IMR-90 (cell line): ENCODE results near the gene SLC6A7. TPM values are rescaled to one million over a fixed set of nuclear protein-coding genes. Genes with fewer than 3 reads are reported as not detected.

Experiments
- ATAC-seq: fragments of 200-7000 bp; cut with Tn5 transposase; 2 replicates; pipeline ENCODE4 v1.9.1; 2020; ENCODE audit warnings: low read depth, mild to moderate bottlenecking, moderate library complexity
- BruUV-seq: library from RNA; stranded (reverse); fragments of 400-500 nt; replicated peaks from 2 replicates; lab custom pipeline; 2021; lab: Mats Ljungman, UMichigan
- CTCF ChIA-PET: fragments of 300-600 bp; formaldehyde crosslinking; extraction: SDS; loops from one replicate; lab custom pipeline; 2021; ENCODE audit warnings: antibody characterized with exemption; lab: Yijun Ruan, JAX
- POLR2A ChIA-PET: fragments of 300-600 bp; sonication (Branson Sonifier 250); formaldehyde crosslinking; loops from one replicate; lab custom pipeline; 2022; ENCODE audit warnings: antibody characterized with exemption; ENCODE audit not compliant: unreplicated experiment; lab: Charles Lee
- DNase-seq: peaks from one replicate; pipeline ENCODE4 v3.0.0; 2013
- H2AFZ ChIP-seq: replicated peaks from 2 replicates; pipeline ENCODE3; 2013; ENCODE audit warnings: low read length, mild to moderate bottlenecking; ENCODE audit not compliant: poor library complexity
- H2AK5ac ChIP-seq: 2 replicates; pipeline ENCODE4 v1.6.1; 2013; ENCODE audit warnings: low read depth, low read length, inconsistent platforms
- H2AK9ac ChIP-seq: replicated peaks from 2 replicates; pipeline ENCODE3; 2013; ENCODE audit warnings: mild to moderate bottlenecking, low read depth, low read length, moderate library complexity; ENCODE audit not compliant: poor library complexity
- H2BK120ac ChIP-seq: 2 replicates; pipeline ENCODE4 v1.6.1; 2013; ENCODE audit warnings: low read depth, low read length, inconsistent platforms
- H2BK15ac ChIP-seq: 3 replicates; pipeline ENCODE4 v1.6.1; 2013; ENCODE audit warnings: low read depth, low read length, inconsistent platforms
- H2BK20ac ChIP-seq: 2 replicates; pipeline ENCODE4 v1.6.1; 2013; ENCODE audit warnings: low read depth, mild to moderate bottlenecking, inconsistent platforms, low read length, moderate library complexity
- H2BK5ac ChIP-seq: 2 replicates; pipeline ENCODE4 v1.6.1; 2013; ENCODE audit warnings: mild to moderate bottlenecking, low read depth, low read length, inconsistent platforms; ENCODE audit not compliant: poor library complexity, severe bottlenecking
- H3K14ac ChIP-seq: replicated peaks from 2 replicates; pipeline ENCODE4 v1.6.1; 2013; ENCODE audit warnings: low read depth, low read length, inconsistent platforms
- H3K18ac ChIP-seq: 2 replicates; pipeline ENCODE4 v1.6.1; 2013; ENCODE audit warnings: low read depth, low read length, control low read depth
- H3K23ac ChIP-seq: 2 replicates; pipeline ENCODE4 v1.6.1; 2013; ENCODE audit warnings: low read depth, low read length, inconsistent platforms
- H3K27ac ChIP-seq: 2 replicates; pipeline ENCODE4 v1.5.1; 2013; ENCODE audit warnings: mild to moderate bottlenecking, control low read depth, low read length; ENCODE audit not compliant: insufficient read depth
- H3K27me3 ChIP-seq: 2 replicates; pipeline ENCODE4 v1.6.1; 2013; ENCODE audit warnings: low read length; ENCODE audit not compliant: control insufficient read depth, insufficient read depth
- H3K36me3 ChIP-seq: 2 replicates; pipeline ENCODE4 v1.6.1; 2013; ENCODE audit warnings: low read length, mixed read lengths; ENCODE audit not compliant: control insufficient read depth, insufficient read depth
- H3K4ac ChIP-seq: 2 replicates; pipeline ENCODE4 v1.6.1; 2013; ENCODE audit warnings: low read depth, low read length, inconsistent platforms
- H3K4me1 ChIP-seq: 2 replicates; pipeline ENCODE4 v1.6.1; 2013; ENCODE audit warnings: low read length, mixed read lengths; ENCODE audit not compliant: control insufficient read depth, insufficient read depth
- H3K4me2 ChIP-seq: 2 replicates; pipeline ENCODE4 v1.6.1; 2013; ENCODE audit warnings: low read depth, mild to moderate bottlenecking, control low read depth, low read length, moderate library complexity
- H3K4me3 ChIP-seq: 2 replicates; pipeline ENCODE4 v1.5.1; 2013; ENCODE audit warnings: low read depth, mild to moderate bottlenecking, control low read depth, low read length, moderate library complexity; ENCODE audit not compliant: insufficient read depth
- H3K56ac ChIP-seq: 2 replicates; pipeline ENCODE4 v1.6.1; 2013; ENCODE audit warnings: low read length, inconsistent platforms; ENCODE audit not compliant: insufficient read depth; ENCODE audit errors: extremely low read depth
- H3K79me1 ChIP-seq, 2 experiments: 2 replicates each; pipeline ENCODE4 v1.6.1; 2013; ENCODE audit warnings: low read length in 2 of 2, inconsistent platforms in 1 of 2, low read depth in 1 of 2
- H3K9ac ChIP-seq: 2 replicates; pipeline ENCODE4 v1.6.1; 2013; ENCODE audit warnings: low read depth, low read length, control low read depth
- H3K9me1 ChIP-seq: 2 replicates; pipeline ENCODE4 v1.6.1; 2013; ENCODE audit warnings: low read length, inconsistent platforms; ENCODE audit not compliant: insufficient read depth
- H3K9me3 ChIP-seq: 2 replicates; pipeline ENCODE4 v1.6.1; 2013; ENCODE audit warnings: low read length; ENCODE audit not compliant: control insufficient read depth, insufficient read depth
- H4K20me1 ChIP-seq: 2 replicates; pipeline ENCODE4 v1.6.1; 2013; ENCODE audit warnings: low read length, inconsistent platforms; ENCODE audit not compliant: insufficient read depth
- H4K5ac ChIP-seq: 2 replicates; pipeline ENCODE4 v1.6.1; 2013; ENCODE audit warnings: mild to moderate bottlenecking, low read depth, low read length, control low read depth
- H4K8ac ChIP-seq, 2 experiments: 2 replicates each; pipeline ENCODE4 v1.6.1; 2013; ENCODE audit warnings: low read depth in 2 of 2, low read length in 2 of 2, control low read depth in 1 of 2, inconsistent platforms in 1 of 2
- H4K91ac ChIP-seq: 2 replicates; pipeline ENCODE4 v1.6.1; 2013; ENCODE audit warnings: low read depth, low read length, inconsistent platforms; ENCODE audit not compliant: insufficient read depth
- BHLHE40 ChIP-seq: fragments of 150-350 bp; IDR thresholded peaks from 2 replicates; pipeline ENCODE4 v1.6.1; 2016; ENCODE audit warnings: mild to moderate bottlenecking, low read depth, low read length
- CEBPB ChIP-seq: IDR thresholded peaks from 2 replicates; pipeline ENCODE4 v1.6.1; 2012; ENCODE audit warnings: low read depth, low read length, improper control_type of control experiment
- CHD1 ChIP-seq: IDR thresholded peaks from 2 replicates; pipeline ENCODE4 v1.6.1; 2012; ENCODE audit warnings: low read depth, low read length, improper control_type of control experiment
- CTCF ChIP-seq: conservative IDR thresholded peaks from 2 replicates; pipeline ENCODE4 v1.5.1; 2012; ENCODE audit warnings: mild to moderate bottlenecking, low read depth, low read length, improper control_type of control experiment
- FOS ChIP-seq: fragments of 150-350 bp; IDR thresholded peaks from 2 replicates; pipeline ENCODE4 v1.6.1; 2016; ENCODE audit warnings: low read depth, low read length
- MAFK ChIP-seq: IDR thresholded peaks from 2 replicates; pipeline ENCODE4 v1.6.1; 2012; ENCODE audit warnings: low read depth, low read length, improper control_type of control experiment
- MAZ ChIP-seq: IDR thresholded peaks from 2 replicates; pipeline ENCODE4 v1.6.1; 2012; ENCODE audit warnings: low read depth, mild to moderate bottlenecking, low read length, improper control_type of control experiment, moderate library complexity, borderline replicate concordance
- MXI1 ChIP-seq: IDR thresholded peaks from 2 replicates; pipeline ENCODE4 v1.6.1; 2012; ENCODE audit warnings: low read depth, mild to moderate bottlenecking, low read length, moderate library complexity, borderline replicate concordance
- NFE2L2 ChIP-seq: fragments of 150-350 bp; IDR thresholded peaks from 2 replicates; pipeline ENCODE4 v1.6.1; 2016; ENCODE audit warnings: low read depth, mild to moderate bottlenecking, low read length
- POLR2A ChIP-seq: IDR thresholded peaks from 2 replicates; pipeline ENCODE4 v1.6.1; 2012; ENCODE audit warnings: mild to moderate bottlenecking, low read depth, low read length
- RAD21 ChIP-seq: IDR thresholded peaks from 2 replicates; pipeline ENCODE4 v1.6.1; 2012; ENCODE audit warnings: low read length, improper control_type of control experiment
- RCOR1 ChIP-seq: IDR thresholded peaks from 2 replicates; pipeline ENCODE4 v1.6.1; 2012; ENCODE audit warnings: mild to moderate bottlenecking, low read length, improper control_type of control experiment; ENCODE audit not compliant: insufficient replicate concordance
- RFX5 ChIP-seq: IDR thresholded peaks from 2 replicates; pipeline ENCODE4 v1.8.0; 2012; ENCODE audit warnings: low read depth, mild to moderate bottlenecking, low read length, moderate library complexity
- SMC3 ChIP-seq: fragments of 150-350 bp; IDR thresholded peaks from 2 replicates; pipeline ENCODE4 v1.6.1; 2016; ENCODE audit warnings: low read depth, mild to moderate bottlenecking, antibody characterized with exemption, low read length, moderate library complexity
- WGBS, 2 experiments: methylation state at CpG; one replicate each; pipeline versions ENCODE4 v1.1.5 to v1.1.7; 2013; ENCODE audit warnings: missing lambda C conversion rate in 2 of 2; ENCODE audit not compliant: insufficient read length in 1 of 2; ENCODE audit errors: extremely low coverage in 2 of 2; 5-methylcytosine and 5-hydroxymethylcytosine counted together
- dilution Hi-C: fragments of 300-500 bp; cut with HindIII; formaldehyde crosslinking; loops from one replicate; pipeline ENCODE4 v1.14.3; 2018; ENCODE audit warnings: low sequenced_read_pairs; ENCODE audit not compliant: unreplicated experiment
- in situ Hi-C: fragments of 300-500 bp; cut with MboI; formaldehyde crosslinking; loops from 3 replicates; pipeline ENCODE4 v1.14.3; 2019; ENCODE audit warnings: low sequenced_read_pairs, inconsistent platforms, mixed read lengths
- intact Hi-C: fragments of 100-400 bp; cut with micrococcal nuclease; formaldehyde crosslinking; loops from 2 replicates; pipeline ENCODE4 v1.10.0; 2022
- polyA plus RNA-seq, 3 experiments: library from polyadenylated mRNA; depleted of rRNA; stranded (reverse); fragments of >200 nt; gene quantifications; 2 replicates each; pipeline ENCODE4 v1.2.3, GENCODE V29; 2012; ENCODE audit warnings: low replicate concordance in 1 of 3
- total RNA-seq: library from RNA; depleted of rRNA; stranded (reverse); fragments of >200 nt; gene quantifications from 2 replicates; pipeline ENCODE4 v1.2.3, GENCODE V29; 2012
- TF ChIP-seq, protein P1 (sequence below): fragments of 150-350 bp; IDR thresholded peaks from 2 replicates; pipeline ENCODE4 v1.6.1; 2017; ENCODE audit warnings: mild to moderate bottlenecking, antibody characterized with exemption, low read length, low read depth
- TF ChIP-seq, protein P2 (sequence below): fragments of 150-350 bp; IDR thresholded peaks from 2 replicates; pipeline ENCODE4 v1.6.1; 2016; ENCODE audit warnings: low read depth, mild to moderate bottlenecking, low read length, moderate library complexity, borderline replicate concordance

SLC6A7 gene
- total and polyA plus RNA-seq, 2 of the 4 experiments (the other 2 are of a cell fraction) = under 0.01 TPM; not detected in 1

- DNase-seq (no peak), ATAC-seq (no peak)
- intact Hi-C loops (no loop called here), in situ Hi-C loops (no loop called here), dilution Hi-C loops (no loop called here)
- H4K5ac ChIP-seq = no peak overlapping the region
- no peak overlapping the region for H3K9ac ChIP-seq
- no peak overlapping the region for H3K4me3 ChIP-seq
- H3K56ac ChIP-seq = no peak overlapping the region
- H4K91ac ChIP-seq = no peak overlapping the region
- no peaks in the 10 kb centered on the region for H3K79me1 ChIP-seq
- H2AK9ac ChIP-seq = no peak overlapping the region
- no TSS peak for BruUV-seq
- no peak overlapping the region for H2AK5ac ChIP-seq
- H3K23ac ChIP-seq = no peak overlapping the region
- H3K9me1 ChIP-seq = no peaks in the 10 kb centered on the region
- H2AFZ ChIP-seq = no peak overlapping the region
- CTCF ChIA-PET = no interaction called here
- TF ChIP-seq FOS (no peak), RAD21 (no peak), RCOR1 (no peak), CTCF (no peak), CEBPB (no peak), MXI1 (no peak), MAZ (no peak), SMC3 (no peak), NFE2L2 (no peak), POLR2A (no peak), BHLHE40 (no peak), RFX5 (no peak), CHD1 (no peak), MAFK (no peak)
- TF ChIP-seq, protein P1, sequence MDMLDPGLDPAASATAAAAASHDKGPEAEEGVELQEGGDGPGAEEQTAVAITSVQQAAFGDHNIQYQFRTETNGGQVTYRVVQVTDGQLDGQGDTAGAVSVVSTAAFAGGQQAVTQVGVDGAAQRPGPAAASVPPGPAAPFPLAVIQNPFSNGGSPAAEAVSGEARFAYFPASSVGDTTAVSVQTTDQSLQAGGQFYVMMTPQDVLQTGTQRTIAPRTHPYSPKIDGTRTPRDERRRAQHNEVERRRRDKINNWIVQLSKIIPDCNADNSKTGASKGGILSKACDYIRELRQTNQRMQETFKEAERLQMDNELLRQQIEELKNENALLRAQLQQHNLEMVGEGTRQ = no peak
- TF ChIP-seq, protein P2, sequence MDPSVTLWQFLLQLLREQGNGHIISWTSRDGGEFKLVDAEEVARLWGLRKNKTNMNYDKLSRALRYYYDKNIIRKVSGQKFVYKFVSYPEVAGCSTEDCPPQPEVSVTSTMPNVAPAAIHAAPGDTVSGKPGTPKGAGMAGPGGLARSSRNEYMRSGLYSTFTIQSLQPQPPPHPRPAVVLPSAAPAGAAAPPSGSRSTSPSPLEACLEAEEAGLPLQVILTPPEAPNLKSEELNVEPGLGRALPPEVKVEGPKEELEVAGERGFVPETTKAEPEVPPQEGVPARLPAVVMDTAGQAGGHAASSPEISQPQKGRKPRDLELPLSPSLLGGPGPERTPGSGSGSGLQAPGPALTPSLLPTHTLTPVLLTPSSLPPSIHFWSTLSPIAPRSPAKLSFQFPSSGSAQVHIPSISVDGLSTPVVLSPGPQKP = no peak
- no peak overlapping the region for H2BK20ac ChIP-seq
- no peak overlapping the region for H2BK120ac ChIP-seq
- H2BK15ac ChIP-seq = no peak overlapping the region
- no peaks in the 10 kb centered on the region for H3K36me3 ChIP-seq
- 47% methylated on average over 3 of the region's 16 CpGs; no CpG with 5 or more reads in 1 of the 2 experiments for WGBS, 2 experiments
- H2BK5ac ChIP-seq = no peak overlapping the region
- no peak overlapping the region for H4K8ac ChIP-seq
- no peaks in the 10 kb centered on the region for H4K20me1 ChIP-seq
- H3K4ac ChIP-seq = no peak overlapping the region
- no peak overlapping the region for H3K27ac ChIP-seq
- H3K18ac ChIP-seq = no peak overlapping the region
- no peaks in the 10 kb centered on the region for H3K4me1 ChIP-seq
- peaks cover 2% of the 10 kb centered on the region; the same call in 1 of the 2 replicates for H3K9me3 ChIP-seq
- POLR2A ChIA-PET = no interaction called here
- peaks cover 71% of the 10 kb centered on the region for H3K27me3 ChIP-seq
- no peak overlapping the region for H3K14ac ChIP-seq
- H3K4me2 ChIP-seq = no peak overlapping the region
Measured at GRCh38 chr5:150196986-150197385, 7.1 kb downstream of the SLC6A7 start.
